ENCODE results near the gene LRRC8D. TPM values are rescaled to one million over a fixed set of nuclear protein-coding genes. Genes with fewer than 3 reads are reported as not detected.

Gene LRRC8D
- total RNA-seq, 1 experiment from 2014 or later: 37.2 TPM

- Histone ChIP-seq H4K91ac (ENCODE audit: insufficient read length, low read depth, low read length) (no peak overlapping the region), H2BK120ac (ENCODE audit: low read depth, low read length, poor library complexity, severe bottlenecking) (no peak overlapping the region), H3K9ac (ENCODE audit: extremely low read depth, insufficient read length, low read length) (no peak overlapping the region), H3K4ac (ENCODE audit: low read depth, low read length) (no peak overlapping the region), H3K9me3 (ENCODE audit: control insufficient read depth, low read depth, low read length) (no peaks in the 10 kb centered on the region), H4K5ac (ENCODE audit: insufficient read length, low read depth, low read length) (no peak overlapping the region), H2BK12ac (ENCODE audit: insufficient read length, low read depth, low read length) (no peak overlapping the region), H2AK5ac (ENCODE audit: insufficient read length, low read length) (no peak overlapping the region), H3K14ac (ENCODE audit: insufficient read depth, low read length) (no peak overlapping the region), H3K4me2 (ENCODE audit: insufficient read depth, insufficient read length, low read length) (no peak overlapping the region), H3K23ac (ENCODE audit: insufficient read length, low read depth, low read length) (no peak overlapping the region), H2AFZ (ENCODE audit: low read length) (no peak overlapping the region), H3K27ac (ENCODE audit: insufficient read length, low read depth, low read length) (no peak overlapping the region), H4K20me1 (ENCODE audit: control insufficient read depth, insufficient read depth, insufficient read length) (no peaks in the 10 kb centered on the region), H3K18ac (ENCODE audit: insufficient read length, low read depth, low read length) (no peak overlapping the region), H3K79me2 (ENCODE audit: insufficient read depth, low read length) (no peaks in the 10 kb centered on the region), H3K4me1 (ENCODE audit: insufficient read depth, low read length) (no peaks in the 10 kb centered on the region), H3K56ac (ENCODE audit: insufficient read length, low read depth, low read length) (no peak overlapping the region), H3K27me3 (ENCODE audit: insufficient read depth, low read length) (peaks cover 2% of the 10 kb centered on the region; the same call in 1 of the 2 replicates), H3K23me2 (ENCODE audit: insufficient read length, low read depth, low read length, poor library complexity, severe bottlenecking) (peaks cover under 1% of the 10 kb centered on the region), H3K79me1 (ENCODE audit: insufficient read depth, low read depth, low read length, poor library complexity, severe bottlenecking) (no peaks in the 10 kb centered on the region), H2BK15ac (ENCODE audit: low read depth, low read length) (no peak overlapping the region), H2BK5ac (ENCODE audit: insufficient read length, low read length) (no peak overlapping the region), H3T11ph (ENCODE audit: low read length) (no peak overlapping the region), H4K8ac (replicated peaks; ENCODE audit: insufficient read length, low read depth, low read length) (no peak overlapping the region), H2BK20ac (ENCODE audit: low read depth, low read length, poor library complexity, severe bottlenecking) (no peak overlapping the region)
- no peak for DNase-seq
- Mint-ChIP-seq H3K4me1 (peaks cover 7 to 15% of the 10 kb centered on the region in 2 experiments), H3K27me3 (ENCODE audit: low read depth) (peaks cover 22% of the 10 kb centered on the region), H3K36me3 (ENCODE audit: insufficient read depth in 1 of 3, low read depth in 3 of 3) (no peaks in the 10 kb centered on the region), H3K9me3 (no peaks in the 10 kb centered on the region; a peak in 1 of 5 replicates), H3K27ac (no peak overlapping the region), H3K4me3 (no peak overlapping the region)
- no CpG with 5 or more reads among the region's 1 CpG for WGBS (ENCODE audit: extremely low coverage, insufficient read length, low lambda C conversion rate)
- TF ChIP-seq, protein P1, sequence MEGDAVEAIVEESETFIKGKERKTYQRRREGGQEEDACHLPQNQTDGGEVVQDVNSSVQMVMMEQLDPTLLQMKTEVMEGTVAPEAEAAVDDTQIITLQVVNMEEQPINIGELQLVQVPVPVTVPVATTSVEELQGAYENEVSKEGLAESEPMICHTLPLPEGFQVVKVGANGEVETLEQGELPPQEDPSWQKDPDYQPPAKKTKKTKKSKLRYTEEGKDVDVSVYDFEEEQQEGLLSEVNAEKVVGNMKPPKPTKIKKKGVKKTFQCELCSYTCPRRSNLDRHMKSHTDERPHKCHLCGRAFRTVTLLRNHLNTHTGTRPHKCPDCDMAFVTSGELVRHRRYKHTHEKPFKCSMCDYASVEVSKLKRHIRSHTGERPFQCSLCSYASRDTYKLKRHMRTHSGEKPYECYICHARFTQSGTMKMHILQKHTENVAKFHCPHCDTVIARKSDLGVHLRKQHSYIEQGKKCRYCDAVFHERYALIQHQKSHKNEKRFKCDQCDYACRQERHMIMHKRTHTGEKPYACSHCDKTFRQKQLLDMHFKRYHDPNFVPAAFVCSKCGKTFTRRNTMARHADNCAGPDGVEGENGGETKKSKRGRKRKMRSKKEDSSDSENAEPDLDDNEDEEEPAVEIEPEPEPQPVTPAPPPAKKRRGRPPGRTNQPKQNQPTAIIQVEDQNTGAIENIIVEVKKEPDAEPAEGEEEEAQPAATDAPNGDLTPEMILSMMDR (conservative IDR thresholded peaks at IDR 0.05): no peak
Measured at GRCh38 chr1:89815040-89815439, 5.8 kb upstream of the LRRC8D start.

Data from H9 (cell line).